ENCODE measurements around the gene HSD17B4. TPM values are rescaled to one million over a fixed set of nuclear protein-coding genes. Genes with fewer than 3 reads are reported as not detected.
A peak's percentile ranks its signal among the peaks of the same experiment; 100 is the strongest.
"Not testable (repeated sequence)": the region's sequence is repeated elsewhere in the genome, so short reads cannot be mapped to it uniquely, and the experiment has no call there.

Gene HSD17B4
- total and polyA plus RNA-seq, 7 experiments from 2014 or later, result 22.5 to 131 (median 71.0) TPM

GRCh38 chr5:119410448-119411159, 41.7 kb upstream of the HSD17B4 start:
- Histone ChIP-seq H3K4me3 (ENCODE audit: low read length) (no peak overlapping the region), H3K27ac (ENCODE audit: low read depth, low read length) (no peak overlapping the region), H3K4me1 (ENCODE audit: control insufficient read depth in 2 of 2, insufficient read depth in 2 of 2, low read length in 2 of 2) (peaks cover 0 to 5% of the 10 kb centered on the region in 2 donors), H3K36me3 (ENCODE audit: control insufficient read depth in 2 of 3, insufficient read depth in 3 of 3, low read length in 3 of 3) (no peaks in the 10 kb centered on the region), H3K27me3 (ENCODE audit: control insufficient read depth in 2 of 2, insufficient read depth in 2 of 2, low read length in 2 of 2) (no peaks in the 10 kb centered on the region), H3K9me3 (ENCODE audit: control insufficient read depth in 2 of 3, low read length in 3 of 3) (no peaks in the 10 kb centered on the region)
- peak overlapping the region in 4 of 10 donors; percentile 12 to 40 (median 28) for H3K4me3 Mint-ChIP-seq
- peak overlapping the region in 4 of 9 donors; percentile 11 to 59 (median 34) for H3K27ac Mint-ChIP-seq
- DNase-seq (no peak), ATAC-seq (no peak)
- H3K9me3 Mint-ChIP-seq, result no peaks in the 10 kb centered on the region
- H3K36me3 Mint-ChIP-seq, result no peaks in the 10 kb centered on the region
- H3K27me3 Mint-ChIP-seq, result peaks cover 0 to 5% (median 0%) of the 10 kb centered on the region in 5 donors
- ChIA-PET CTCF (interaction anchor here (0.6 to 6.7 kb wide), 21 partner anchors 8 to 422 kb away, joined by 3 to 54 read pairs (median 4); partner anchors contain the start of genes DMXL1, DTWD2 and TNFAIP8), POLR2A (interaction anchor here (0.8 to 1.9 kb wide), 5 partner anchors 24 to 137 kb away, joined by 3 to 7 read pairs (median 3); no protein-coding TSS in a partner anchor)
- intact Hi-C loops (cut with micrococcal nuclease), result loop anchor here (5.0 kb wide), 3 partner anchors 73 to 298 kb away; no protein-coding TSS in a partner anchor
- peaks cover 11 to 36% (median 22%) of the 10 kb centered on the region in 7 donors for H3K4me1 Mint-ChIP-seq

- DNase-seq (peak in 7 of 9 donors; percentile 54 to 73 (median 68)), ATAC-seq (peak; percentile 92)
- Mint-ChIP-seq H3K36me3 (no peaks in the 10 kb centered on the region), H3K27ac (peak overlapping the region; percentile 55 to 86 (median 76)), H3K9me3 (no peaks in the 10 kb centered on the region), H3K4me3 (peak overlapping the region; percentile 88 to 93 (median 91)), H3K4me1 (peaks cover 11 to 32% (median 20%) of the 10 kb centered on the region in 7 donors), H3K27me3 (peaks cover 0 to 5% (median 0%) of the 10 kb centered on the region in 5 donors)
- peak overlapping the region; percentile 15 for H3K27ac ChIP-seq (ENCODE audit: low read depth, low read length)
- ChIA-PET CTCF (interaction anchor here (0.6 to 6.7 kb wide), 37 partner anchors 9 to 426 kb away, joined by 3 to 54 read pairs (median 5); partner anchors contain the start of genes DMXL1, DTWD2 and TNFAIP8), POLR2A (interaction anchor here (0.7 to 3.0 kb wide), 14 partner anchors 9 to 423 kb away, joined by 3 to 9 read pairs (median 4); partner anchors contain the start of gene DTWD2)
- intact Hi-C loops (cut with micrococcal nuclease), result loop anchor here (1.0 to 5.0 kb wide), 10 partner anchors 23 to 423 kb away; partner anchors contain the start of gene DTWD2 (in 2 of the 2)
- peak overlapping the region; percentile 59 for H3K4me3 ChIP-seq (ENCODE audit: low read length)
- H3K36me3 ChIP-seq (ENCODE audit: control insufficient read depth in 2 of 3, insufficient read depth in 3 of 3, low read length in 3 of 3), result no peaks in the 10 kb centered on the region
- peaks cover 0 to 5% of the 10 kb centered on the region in 2 donors for H3K4me1 ChIP-seq (ENCODE audit: control insufficient read depth in 2 of 2, insufficient read depth in 2 of 2, low read length in 2 of 2)
- no peaks in the 10 kb centered on the region for H3K9me3 ChIP-seq (ENCODE audit: control insufficient read depth in 2 of 3, low read length in 3 of 3)
- no peaks in the 10 kb centered on the region for H3K27me3 ChIP-seq (ENCODE audit: control insufficient read depth in 2 of 2, insufficient read depth in 2 of 2, low read length in 2 of 2)
These were observed 40.7 kb upstream of the HSD17B4 start for GRCh38 chr5:119411361-119412278.

DNA sequence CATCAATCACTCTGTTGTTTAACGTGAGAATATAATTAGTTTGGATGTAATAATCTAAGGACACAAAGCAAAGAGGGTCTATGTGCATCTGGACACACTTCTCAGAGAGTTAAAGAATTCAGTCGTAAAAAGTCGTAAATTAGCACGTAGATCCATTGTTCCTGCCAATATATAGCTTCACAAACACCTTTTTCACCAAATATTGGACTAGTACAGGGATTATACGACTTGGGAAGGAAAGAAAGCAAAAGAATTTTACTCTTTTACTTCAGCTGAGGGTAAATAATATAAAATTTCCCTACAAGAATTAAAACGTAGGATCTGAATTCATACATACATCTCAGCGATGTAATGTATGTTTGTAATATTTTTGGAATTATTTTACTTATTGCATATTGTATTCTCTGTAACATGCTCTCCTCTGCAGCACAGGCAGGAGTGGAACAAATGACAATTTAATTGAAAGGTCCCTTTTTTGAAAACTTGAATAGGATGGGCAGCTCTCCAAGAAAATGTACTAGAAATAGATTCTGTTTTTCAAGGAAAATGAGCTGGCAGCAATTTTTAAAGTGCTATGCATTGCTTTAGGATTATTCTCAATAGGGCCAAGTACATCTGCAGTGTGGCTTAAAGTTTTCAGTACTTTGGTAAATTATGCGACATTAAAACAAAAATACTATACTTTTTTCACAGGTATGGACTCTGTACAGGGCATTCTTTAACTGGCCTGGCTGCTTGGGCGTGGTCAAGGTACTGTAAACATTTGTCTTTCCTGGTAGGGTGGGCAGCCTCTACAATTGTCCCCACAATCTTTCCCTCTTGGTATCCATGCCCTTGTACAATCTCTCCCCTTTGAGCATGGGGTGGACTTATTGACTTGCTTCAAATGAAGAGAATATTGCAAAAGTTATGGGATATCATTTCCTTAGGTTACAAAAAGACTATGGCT, 39.7 kb upstream of the HSD17B4 start:
- Mint-ChIP-seq H3K36me3 (no peaks in the 10 kb centered on the region), H3K4me3 (peak overlapping the region; percentile 88 to 93 (median 91)), H3K27ac (peak overlapping the region in 7 of 9 donors; percentile 55 to 86 (median 76)), H3K4me1 (peaks cover 11 to 34% (median 24%) of the 10 kb centered on the region in 7 donors), H3K9me3 (no peaks in the 10 kb centered on the region), H3K27me3 (peaks cover 0 to 5% (median 0%) of the 10 kb centered on the region in 5 donors)
- Histone ChIP-seq H3K27ac (ENCODE audit: low read depth, low read length) (no peak overlapping the region), H3K4me3 (ENCODE audit: low read length) (peak overlapping the region; percentile 59), H3K27me3 (ENCODE audit: control insufficient read depth in 2 of 2, insufficient read depth in 2 of 2, low read length in 2 of 2) (no peaks in the 10 kb centered on the region), H3K9me3 (ENCODE audit: control insufficient read depth in 2 of 3, low read length in 3 of 3) (no peaks in the 10 kb centered on the region), H3K4me1 (ENCODE audit: control insufficient read depth in 2 of 2, insufficient read depth in 2 of 2, low read length in 2 of 2) (peaks cover 4 to 5% of the 10 kb centered on the region in 2 donors), H3K36me3 (ENCODE audit: control insufficient read depth in 2 of 3, insufficient read depth in 3 of 3, low read length in 3 of 3) (no peaks in the 10 kb centered on the region)
- intact Hi-C loops (cut with micrococcal nuclease), result loop anchor here (1.0 to 5.0 kb wide), 10 partner anchors 22 to 424 kb away; partner anchors contain the start of gene DTWD2 (in 2 of the 2)
- ATAC-seq (no peak), DNase-seq (no peak)
- POLR2A ChIA-PET, result interaction anchor here (0.6 to 3.0 kb wide), 14 partner anchors 10 to 424 kb away, joined by 3 to 9 read pairs (median 4); partner anchors contain the start of gene DTWD2
- CTCF ChIA-PET, result interaction anchor here (0.6 to 6.7 kb wide), 36 partner anchors 9 to 427 kb away, joined by 3 to 54 read pairs (median 5); partner anchors contain the start of genes DMXL1, DTWD2 and TNFAIP8

DNA sequence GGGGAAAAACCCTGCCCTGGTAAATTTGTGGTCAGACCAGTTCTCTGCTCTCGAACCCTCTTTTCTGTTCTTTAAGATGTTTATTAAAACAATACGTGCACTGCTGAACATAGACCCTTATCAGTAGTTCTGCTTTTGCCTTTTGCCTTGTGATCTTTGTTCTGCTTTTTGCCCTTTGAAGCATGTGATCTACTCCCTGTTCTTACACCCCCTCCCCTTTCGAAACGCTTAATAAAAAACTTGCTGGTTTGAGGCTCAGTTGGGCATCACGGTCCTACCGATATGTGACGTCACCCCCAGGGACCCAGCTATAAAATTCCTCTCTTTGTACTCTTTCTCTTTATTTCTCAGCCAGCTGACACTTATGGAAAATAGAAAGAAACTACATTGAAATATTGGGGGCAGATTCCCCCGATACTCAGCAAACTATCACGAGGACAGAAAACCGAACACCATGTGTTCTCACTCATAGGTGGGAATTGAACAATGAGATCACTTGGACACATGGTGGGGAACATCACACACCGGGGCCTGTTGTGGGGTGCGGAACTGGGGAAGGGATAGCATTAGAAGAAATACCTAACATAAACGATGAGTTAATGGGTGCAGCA, 38.1 kb upstream of the HSD17B4 start:
- H3K27ac Mint-ChIP-seq; DNase-seq; H3K4me3 ChIP-seq (ENCODE audit: low read length); H3K27me3 Mint-ChIP-seq; H3K9me3 Mint-ChIP-seq; H3K27me3 ChIP-seq (ENCODE audit: control insufficient read depth in 2 of 2, insufficient read depth in 2 of 2, low read length in 2 of 2); H3K9me3 ChIP-seq (ENCODE audit: control insufficient read depth in 2 of 3, low read length in 3 of 3); H3K36me3 Mint-ChIP-seq; H3K27ac ChIP-seq (ENCODE audit: low read depth, low read length); H3K36me3 ChIP-seq (ENCODE audit: control insufficient read depth in 2 of 3, insufficient read depth in 3 of 3, low read length in 3 of 3); H3K4me3 Mint-ChIP-seq: not testable (repeated sequence)
- CTCF ChIA-PET, result interaction anchor here (0.6 to 6.7 kb wide), 3 partner anchors 9 to 426 kb away, joined by 3 to 54 read pairs (median 44); partner anchors contain the start of gene DTWD2
- peaks cover 15 to 44% (median 35%) of the 10 kb centered on the region in 7 donors for H3K4me1 Mint-ChIP-seq
- intact Hi-C loops (cut with micrococcal nuclease), result loop anchor here (5.0 kb wide), 3 partner anchors 77 to 302 kb away; no protein-coding TSS in a partner anchor
- POLR2A ChIA-PET, result interaction anchor here (3.0 kb wide), 1 partner anchor 98 kb away, joined by 9 read pairs; no protein-coding TSS in a partner anchor
- H3K4me1 ChIP-seq (ENCODE audit: control insufficient read depth in 2 of 2, insufficient read depth in 2 of 2, low read length in 2 of 2), result peaks cover 5 to 12% of the 10 kb centered on the region in 2 donors
- peak; percentile 65 for ATAC-seq

DNA sequence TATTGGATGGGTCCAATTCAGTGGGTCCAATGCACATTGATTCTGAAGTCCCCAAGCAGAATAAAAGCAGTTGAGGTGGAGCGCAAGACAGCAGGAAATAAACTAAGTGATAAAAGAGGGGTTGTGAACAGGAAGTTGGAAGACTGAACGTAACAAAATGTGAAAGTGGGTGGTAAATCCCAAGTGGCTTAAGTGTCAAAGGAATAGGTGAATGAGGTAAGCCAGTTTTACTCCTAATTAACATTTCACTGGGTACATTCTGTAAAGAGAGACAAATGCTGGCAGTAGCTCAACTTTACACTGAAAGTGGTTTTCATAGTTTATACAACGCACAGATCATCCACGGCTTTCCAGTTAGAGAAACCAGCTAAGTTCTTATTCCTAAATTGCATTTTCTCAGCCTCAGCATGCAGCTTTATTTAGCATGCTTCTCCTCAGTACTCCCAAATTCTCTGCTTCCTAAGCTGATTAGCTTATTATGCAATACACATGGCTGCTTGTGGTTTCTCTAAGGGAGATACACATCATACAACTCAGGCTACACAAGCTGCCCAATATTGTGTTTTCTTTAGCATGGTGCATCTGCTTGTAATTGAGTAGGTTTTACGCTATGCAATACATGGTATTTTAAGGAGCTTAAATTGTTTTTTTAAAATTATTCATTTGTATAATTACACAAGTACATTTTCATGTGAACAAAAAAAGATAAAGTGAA, 34.2 kb upstream of the HSD17B4 start:
- no peak overlapping the region for H3K27ac ChIP-seq (ENCODE audit: low read depth, low read length)
- H3K27me3 ChIP-seq (ENCODE audit: control insufficient read depth in 2 of 2, insufficient read depth in 2 of 2, low read length in 2 of 2), result no peaks in the 10 kb centered on the region
- H3K4me3 ChIP-seq (ENCODE audit: low read length), result no peak overlapping the region
- no peaks in the 10 kb centered on the region for H3K9me3 ChIP-seq (ENCODE audit: control insufficient read depth in 2 of 3, low read length in 3 of 3)
- Mint-ChIP-seq H3K36me3 (no peaks in the 10 kb centered on the region), H3K4me3 (peak overlapping the region in 8 of 10 donors; percentile 0 to 40 (median 26)), H3K27me3 (peaks cover 0 to 5% (median 0%) of the 10 kb centered on the region in 5 donors), H3K27ac (peak overlapping the region in 1 of 9 donors; percentile 26), H3K4me1 (peaks cover 7 to 19% (median 16%) of the 10 kb centered on the region in 7 donors), H3K9me3 (no peaks in the 10 kb centered on the region)
- peaks cover 0 to 12% of the 10 kb centered on the region in 2 donors for H3K4me1 ChIP-seq (ENCODE audit: control insufficient read depth in 2 of 2, insufficient read depth in 2 of 2, low read length in 2 of 2)
- CTCF ChIA-PET, result interaction anchor here (0.5 to 1.8 kb wide), 6 partner anchors 16 to 399 kb away, joined by 3 to 7 read pairs (median 3); no protein-coding TSS in a partner anchor
- ATAC-seq (no peak), DNase-seq (no peak)
- POLR2A ChIA-PET, result interaction anchor here (0.7 kb wide), 1 partner anchor 77 kb away, joined by 3 read pairs; no protein-coding TSS in a partner anchor
- intact Hi-C loops (cut with micrococcal nuclease), result no loop called here
- H3K36me3 ChIP-seq (ENCODE audit: control insufficient read depth in 2 of 3, insufficient read depth in 3 of 3, low read length in 3 of 3), result no peaks in the 10 kb centered on the region

Data from naive thymus-derived CD4-positive, alpha-beta T cell (primary cell).